Measurements from ENCODE around the gene HMGXB4.

Gene HMGXB4

GRCh38 chr22:35258191-35258988 lies 1.1 kb downstream of the HMGXB4 start:
- H3K4me1 ChIP-seq (ENCODE audit: insufficient read depth, insufficient read length) = peaks cover 1% of the 10 kb centered on the region
- peaks cover 37% of the 10 kb centered on the region for H3K36me3 ChIP-seq (ENCODE audit: insufficient read depth, insufficient read length, low read length)
- DNase-seq (ENCODE audit: low read depth, low spot score) = no peak
- H3K9me3 ChIP-seq (ENCODE audit: insufficient read depth, low read length) = no peaks in the 10 kb centered on the region
- peak overlapping the region; percentile 57 for H3K4me3 ChIP-seq (ENCODE audit: insufficient read length, low read depth)
- TF ChIP-seq YY1 (IDR thresholded peaks at IDR 0.05; ENCODE audit: insufficient read depth, insufficient read length) = no peak
- TF ChIP-seq SUZ12 (IDR thresholded peaks at IDR 0.05; ENCODE audit: extremely low read depth, insufficient read depth, insufficient read length) = no peak
- TF ChIP-seq ZNF274 (IDR thresholded peaks at IDR 0.05; ENCODE audit: low read depth, low read length) = no peak
- peak overlapping the region; percentile 86 for H3K9ac ChIP-seq (ENCODE audit: insufficient read length, low read depth)
- H3K27me3 ChIP-seq (ENCODE audit: insufficient read depth, insufficient read length) = no peaks in the 10 kb centered on the region

GRCh38 chr22:35264986-35265385 lies 7.7 kb downstream of the HMGXB4 start:
- Histone ChIP-seq H3K27me3 (ENCODE audit: insufficient read depth, insufficient read length) (no peaks in the 10 kb centered on the region), H3K9ac (ENCODE audit: insufficient read length, low read depth) (no peak overlapping the region), H3K4me3 (ENCODE audit: insufficient read length, low read depth) (no peak overlapping the region), H3K36me3 (ENCODE audit: insufficient read depth, insufficient read length, low read length) (peaks cover 87% of the 10 kb centered on the region), H3K4me1 (ENCODE audit: insufficient read depth, insufficient read length) (no peaks in the 10 kb centered on the region), H3K9me3 (ENCODE audit: insufficient read depth, low read length) (no peaks in the 10 kb centered on the region)
- TF ChIP-seq ZNF274 (IDR thresholded peaks at IDR 0.05; ENCODE audit: low read depth, low read length) (no peak), YY1 (IDR thresholded peaks at IDR 0.05; ENCODE audit: insufficient read depth, insufficient read length) (no peak), SUZ12 (IDR thresholded peaks at IDR 0.05; ENCODE audit: extremely low read depth, insufficient read depth, insufficient read length) (no peak)
- no peak for DNase-seq (ENCODE audit: low read depth, low spot score)

DNA sequence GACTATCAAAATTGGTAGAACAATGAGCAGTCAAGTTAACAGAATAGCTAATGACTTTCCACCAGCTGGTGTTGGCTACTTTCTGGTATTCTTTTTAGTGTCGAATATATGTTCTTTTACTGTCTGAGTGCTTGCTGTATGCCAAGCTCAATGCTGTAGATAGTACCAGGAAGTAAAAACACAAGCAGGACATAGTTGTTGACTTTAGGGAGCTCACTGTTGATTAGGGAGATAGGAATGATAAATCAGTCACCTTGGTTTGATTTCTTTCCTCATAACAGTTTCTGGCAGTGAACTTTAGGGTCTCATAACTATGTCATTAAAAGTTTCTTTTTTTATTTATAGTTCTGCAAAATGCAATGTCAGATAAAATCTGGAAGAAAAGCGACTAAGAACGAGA lies 9.0 kb downstream of the HMGXB4 start:
- Histone ChIP-seq H3K4me3 (ENCODE audit: insufficient read length, low read depth) (no peak overlapping the region), H3K27me3 (ENCODE audit: insufficient read depth, insufficient read length) (no peaks in the 10 kb centered on the region), H3K9ac (ENCODE audit: insufficient read length, low read depth) (no peak overlapping the region), H3K36me3 (ENCODE audit: insufficient read depth, insufficient read length, low read length) (peaks cover 95% of the 10 kb centered on the region), H3K4me1 (ENCODE audit: insufficient read depth, insufficient read length) (no peaks in the 10 kb centered on the region), H3K9me3 (ENCODE audit: insufficient read depth, low read length) (no peaks in the 10 kb centered on the region)
- DNase-seq (ENCODE audit: low read depth, low spot score) = no peak
- TF ChIP-seq ZNF274 (IDR thresholded peaks at IDR 0.05; ENCODE audit: low read depth, low read length) (no peak), YY1 (IDR thresholded peaks at IDR 0.05; ENCODE audit: insufficient read depth, insufficient read length) (no peak), SUZ12 (IDR thresholded peaks at IDR 0.05; ENCODE audit: extremely low read depth, insufficient read depth, insufficient read length) (no peak)

DNA sequence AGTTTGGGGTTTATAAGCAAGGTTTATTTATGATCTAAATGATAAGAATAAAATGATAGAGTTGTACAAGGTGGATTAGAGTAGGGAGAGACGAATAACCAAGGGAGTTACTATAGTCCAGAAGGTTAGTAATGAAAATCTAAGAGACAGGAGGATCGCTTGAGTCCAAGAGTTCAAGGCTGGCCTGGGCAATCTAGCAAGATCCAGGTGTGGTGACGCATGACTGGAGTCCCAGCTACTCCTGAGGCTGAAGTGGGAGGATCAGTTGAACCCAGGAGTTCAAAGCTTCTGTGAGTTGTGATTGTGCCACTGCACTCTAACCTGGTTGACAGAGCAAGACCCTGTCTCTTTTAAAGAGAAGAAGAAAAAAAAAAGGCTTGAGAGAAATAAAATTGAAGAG lies 12.3 kb downstream of the HMGXB4 start:
- Histone ChIP-seq H3K9me3 (ENCODE audit: insufficient read depth, low read length) (no peaks in the 10 kb centered on the region), H3K4me1 (ENCODE audit: insufficient read depth, insufficient read length) (no peaks in the 10 kb centered on the region), H3K27me3 (ENCODE audit: insufficient read depth, insufficient read length) (no peaks in the 10 kb centered on the region), H3K9ac (ENCODE audit: insufficient read length, low read depth) (no peak overlapping the region), H3K4me3 (ENCODE audit: insufficient read length, low read depth) (no peak overlapping the region), H3K36me3 (ENCODE audit: insufficient read depth, insufficient read length, low read length) (peaks cover 90% of the 10 kb centered on the region)
- no peak for TF ChIP-seq ZNF274 (IDR thresholded peaks at IDR 0.05; ENCODE audit: low read depth, low read length)
- no peak for TF ChIP-seq SUZ12 (IDR thresholded peaks at IDR 0.05; ENCODE audit: extremely low read depth, insufficient read depth, insufficient read length)
- no peak for TF ChIP-seq YY1 (IDR thresholded peaks at IDR 0.05; ENCODE audit: insufficient read depth, insufficient read length)
- no peak for DNase-seq (ENCODE audit: low read depth, low spot score)

- no peak overlapping the region for H3K4me3 ChIP-seq (ENCODE audit: insufficient read length, low read depth)
These were observed 17.0 kb downstream of the HMGXB4 start for GRCh38 chr22:35274154-35274871.

GRCh38 chr22:35275580-35275979 lies 18.3 kb downstream of the HMGXB4 start:
- Histone ChIP-seq H3K9ac (ENCODE audit: insufficient read length, low read depth) (no peak overlapping the region), H3K9me3 (ENCODE audit: insufficient read depth, low read length) (no peaks in the 10 kb centered on the region), H3K36me3 (ENCODE audit: insufficient read depth, insufficient read length, low read length) (peaks cover 61% of the 10 kb centered on the region), H3K27me3 (ENCODE audit: insufficient read depth, insufficient read length) (no peaks in the 10 kb centered on the region), H3K4me3 (ENCODE audit: insufficient read length, low read depth) (no peak overlapping the region), H3K4me1 (ENCODE audit: insufficient read depth, insufficient read length) (no peaks in the 10 kb centered on the region)
- no peak for DNase-seq (ENCODE audit: low read depth, low spot score)
- TF ChIP-seq YY1 (IDR thresholded peaks at IDR 0.05; ENCODE audit: insufficient read depth, insufficient read length) = no peak
- no peak for TF ChIP-seq ZNF274 (IDR thresholded peaks at IDR 0.05; ENCODE audit: low read depth, low read length)
- TF ChIP-seq SUZ12 (IDR thresholded peaks at IDR 0.05; ENCODE audit: extremely low read depth, insufficient read depth, insufficient read length) = no peak

More at GRCh38 chr22:35274154-35274871, 17.0 kb downstream of the HMGXB4 start:
- TF ChIP-seq YY1 (IDR thresholded peaks at IDR 0.05; ENCODE audit: insufficient read depth, insufficient read length) (no peak), ZNF274 (IDR thresholded peaks at IDR 0.05; ENCODE audit: low read depth, low read length) (no peak), SUZ12 (IDR thresholded peaks at IDR 0.05; ENCODE audit: extremely low read depth, insufficient read depth, insufficient read length) (no peak)
- Histone ChIP-seq H3K9ac (ENCODE audit: insufficient read length, low read depth) (no peak overlapping the region), H3K4me1 (ENCODE audit: insufficient read depth, insufficient read length) (no peaks in the 10 kb centered on the region), H3K9me3 (ENCODE audit: insufficient read depth, low read length) (no peaks in the 10 kb centered on the region), H3K36me3 (ENCODE audit: insufficient read depth, insufficient read length, low read length) (peaks cover 66% of the 10 kb centered on the region), H3K27me3 (ENCODE audit: insufficient read depth, insufficient read length) (no peaks in the 10 kb centered on the region)
- DNase-seq (ENCODE audit: low read depth, low spot score) = no peak

DNA sequence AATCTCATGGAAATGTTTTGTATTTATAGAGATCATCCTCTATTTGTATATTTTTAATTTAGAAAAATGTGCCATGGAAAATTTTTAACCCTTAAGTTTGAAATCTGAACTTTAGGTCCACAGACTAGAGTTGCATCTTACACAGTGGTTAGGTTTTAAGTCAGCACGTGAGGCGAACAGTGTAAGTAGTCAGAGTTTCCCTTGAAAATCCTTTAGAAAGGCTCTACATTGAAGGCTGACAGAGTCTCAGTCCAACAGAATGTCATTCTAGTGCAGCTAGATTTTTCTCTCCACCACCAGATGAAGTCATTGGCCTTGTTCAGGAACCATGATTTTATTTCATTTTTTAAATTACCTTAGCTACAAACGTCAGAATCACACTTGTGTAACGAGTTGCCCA lies 18.7 kb downstream of the HMGXB4 start:
- Histone ChIP-seq H3K4me1 (ENCODE audit: insufficient read depth, insufficient read length) (no peaks in the 10 kb centered on the region), H3K9ac (ENCODE audit: insufficient read length, low read depth) (no peak overlapping the region), H3K27me3 (ENCODE audit: insufficient read depth, insufficient read length) (no peaks in the 10 kb centered on the region), H3K4me3 (ENCODE audit: insufficient read length, low read depth) (no peak overlapping the region), H3K36me3 (ENCODE audit: insufficient read depth, insufficient read length, low read length) (peaks cover 61% of the 10 kb centered on the region), H3K9me3 (ENCODE audit: insufficient read depth, low read length) (no peaks in the 10 kb centered on the region)
- DNase-seq (ENCODE audit: low read depth, low spot score) = no peak
- TF ChIP-seq ZNF274 (IDR thresholded peaks at IDR 0.05; ENCODE audit: low read depth, low read length) (no peak), SUZ12 (IDR thresholded peaks at IDR 0.05; ENCODE audit: extremely low read depth, insufficient read depth, insufficient read length) (no peak), YY1 (IDR thresholded peaks at IDR 0.05; ENCODE audit: insufficient read depth, insufficient read length) (no peak)
